ENCODE measurements around the gene SYF2.

The SYF2 gene

GRCh38 chr1:25182629-25183028 lies 49.7 kb downstream of the SYF2 start:
- no peak for DNase-seq

GRCh38 chr1:25180996-25181395 lies 51.3 kb downstream of the SYF2 start:
- no peak for DNase-seq

- DNase-seq = no peak
These were observed 53.3 kb downstream of the SYF2 start for GRCh38 chr1:25178917-25179561.

- no peak for DNase-seq
These were observed 57.3 kb downstream of the SYF2 start for GRCh38 chr1:25174730-25175612.

GRCh38 chr1:25174363-25174729 lies 58.0 kb downstream of the SYF2 start:
- no peak for DNase-seq

GRCh38 chr1:25173809-25174340 lies 58.4 kb downstream of the SYF2 start:
- DNase-seq = no peak
